GM12864 (cell line): ENCODE measurements around the gene ELOB.

Experiments
- DNase-seq: peaks from one replicate; pipeline ENCODE4 v3.0.0-alpha.2; 2011; ENCODE audit warnings: low read depth
- H3K4me3 ChIP-seq: 2 replicates; pipeline ENCODE4 v1.5.1; 2011; ENCODE audit warnings: mild to moderate bottlenecking, low read depth, low read length, control low read depth
- CTCF ChIP-seq: IDR thresholded peaks from 2 replicates; pipeline ENCODE4 v1.5.1; 2011; ENCODE audit warnings: low read depth, mild to moderate bottlenecking, moderate library complexity, low read length, control low read depth, inconsistent platforms; ENCODE audit errors: missing control alignments

ELOB gene

GRCh38 chr16:2810651-2811050, 33.6 kb upstream of the ELOB start:
- no peak for DNase-seq
- H3K4me3 ChIP-seq = no peak overlapping the region
- TF ChIP-seq CTCF = no peak

- no peak for DNase-seq
- no peak for TF ChIP-seq CTCF
- H3K4me3 ChIP-seq = no peak overlapping the region
These were observed 32.2 kb upstream of the ELOB start for GRCh38 chr16:2809149-2809760.

- no peak overlapping the region for H3K4me3 ChIP-seq
- no peak for TF ChIP-seq CTCF
- no peak for DNase-seq
These were observed 31.1 kb upstream of the ELOB start for GRCh38 chr16:2808181-2808580.

GRCh38 chr16:2806286-2806685, 29.2 kb upstream of the ELOB start:
- DNase-seq = no peak
- no peak for TF ChIP-seq CTCF
- no peak overlapping the region for H3K4me3 ChIP-seq

- DNase-seq = no peak
- TF ChIP-seq CTCF = no peak
These were observed 27.6 kb upstream of the ELOB start for GRCh38 chr16:2804728-2805127.

GRCh38 chr16:2803545-2804195, 26.6 kb upstream of the ELOB start:
- H3K4me3 ChIP-seq = no peak overlapping the region
- TF ChIP-seq CTCF = no peak
- DNase-seq = no peak

More at GRCh38 chr16:2804728-2805127, 27.6 kb upstream of the ELOB start:
- H3K4me3 ChIP-seq = no peak overlapping the region

GRCh38 chr16:2799859-2800226, 22.8 kb upstream of the ELOB start:
- no peak for TF ChIP-seq CTCF
- no peak for DNase-seq
- no peak overlapping the region for H3K4me3 ChIP-seq
